Mesodermal cell (in vitro differentiated cells): ENCODE measurements around the gene RLF. TPM values are rescaled to one million over a fixed set of nuclear protein-coding genes. Genes with fewer than 3 reads are reported as not detected.

Experiments used
- H3K27ac ChIP-seq: 2 replicates; pipeline ENCODE4 v1.7.0; 2013; ENCODE audit warnings: mild to moderate bottlenecking, low read depth, low read length, moderate library complexity; ENCODE audit not compliant: severe bottlenecking
- H3K36me3 ChIP-seq: 2 replicates; pipeline ENCODE4 v1.7.1; 2013; ENCODE audit warnings: mild to moderate bottlenecking, low read length, moderate library complexity; ENCODE audit not compliant: control insufficient read depth, insufficient read depth
- H3K4me1 ChIP-seq: one replicate; pipeline ENCODE4 v1.7.1; 2013; ENCODE audit warnings: mild to moderate bottlenecking, low read length; ENCODE audit not compliant: insufficient read depth, control insufficient read depth, poor library complexity, severe bottlenecking
- H3K4me3 ChIP-seq: 2 replicates; pipeline ENCODE4 v1.7.0; 2013; ENCODE audit warnings: low read length, control low read depth, mild to moderate bottlenecking; ENCODE audit not compliant: insufficient read depth, poor library complexity, severe bottlenecking; ENCODE audit errors: extremely low read depth
- H3K9me3 ChIP-seq: 2 replicates; pipeline ENCODE4 v1.7.1; 2013; ENCODE audit warnings: mild to moderate bottlenecking, low read length, moderate library complexity; ENCODE audit not compliant: control insufficient read depth
- WGBS, 2 experiments: methylation state at CpG; one replicate each; pipeline ENCODE4 v1.1.5; 2013; ENCODE audit warnings: missing lambda C conversion rate in 2 of 2; ENCODE audit not compliant: insufficient coverage in 2 of 2; 5-methylcytosine and 5-hydroxymethylcytosine counted together
- polyA plus RNA-seq, 2 experiments: library from polyadenylated mRNA; stranded (reverse); fragments of 50-300 nt; gene quantifications; one replicate each; pipeline ENCODE4 v1.2.3, GENCODE V29; 2013

Gene RLF, protein sequence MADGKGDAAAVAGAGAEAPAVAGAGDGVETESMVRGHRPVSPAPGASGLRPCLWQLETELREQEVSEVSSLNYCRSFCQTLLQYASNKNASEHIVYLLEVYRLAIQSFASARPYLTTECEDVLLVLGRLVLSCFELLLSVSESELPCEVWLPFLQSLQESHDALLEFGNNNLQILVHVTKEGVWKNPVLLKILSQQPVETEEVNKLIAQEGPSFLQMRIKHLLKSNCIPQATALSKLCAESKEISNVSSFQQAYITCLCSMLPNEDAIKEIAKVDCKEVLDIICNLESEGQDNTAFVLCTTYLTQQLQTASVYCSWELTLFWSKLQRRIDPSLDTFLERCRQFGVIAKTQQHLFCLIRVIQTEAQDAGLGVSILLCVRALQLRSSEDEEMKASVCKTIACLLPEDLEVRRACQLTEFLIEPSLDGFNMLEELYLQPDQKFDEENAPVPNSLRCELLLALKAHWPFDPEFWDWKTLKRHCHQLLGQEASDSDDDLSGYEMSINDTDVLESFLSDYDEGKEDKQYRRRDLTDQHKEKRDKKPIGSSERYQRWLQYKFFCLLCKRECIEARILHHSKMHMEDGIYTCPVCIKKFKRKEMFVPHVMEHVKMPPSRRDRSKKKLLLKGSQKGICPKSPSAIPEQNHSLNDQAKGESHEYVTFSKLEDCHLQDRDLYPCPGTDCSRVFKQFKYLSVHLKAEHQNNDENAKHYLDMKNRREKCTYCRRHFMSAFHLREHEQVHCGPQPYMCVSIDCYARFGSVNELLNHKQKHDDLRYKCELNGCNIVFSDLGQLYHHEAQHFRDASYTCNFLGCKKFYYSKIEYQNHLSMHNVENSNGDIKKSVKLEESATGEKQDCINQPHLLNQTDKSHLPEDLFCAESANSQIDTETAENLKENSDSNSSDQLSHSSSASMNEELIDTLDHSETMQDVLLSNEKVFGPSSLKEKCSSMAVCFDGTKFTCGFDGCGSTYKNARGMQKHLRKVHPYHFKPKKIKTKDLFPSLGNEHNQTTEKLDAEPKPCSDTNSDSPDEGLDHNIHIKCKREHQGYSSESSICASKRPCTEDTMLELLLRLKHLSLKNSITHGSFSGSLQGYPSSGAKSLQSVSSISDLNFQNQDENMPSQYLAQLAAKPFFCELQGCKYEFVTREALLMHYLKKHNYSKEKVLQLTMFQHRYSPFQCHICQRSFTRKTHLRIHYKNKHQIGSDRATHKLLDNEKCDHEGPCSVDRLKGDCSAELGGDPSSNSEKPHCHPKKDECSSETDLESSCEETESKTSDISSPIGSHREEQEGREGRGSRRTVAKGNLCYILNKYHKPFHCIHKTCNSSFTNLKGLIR (N-terminal part only)
- polyA plus RNA-seq (2013, experiment 1 of 2), result 16.8 TPM
- 18.1 TPM for polyA plus RNA-seq (2013, experiment 2 of 2)

- Histone ChIP-seq H3K27ac (peak within 1 kb of the TSS; percentile 95), H3K4me3 (peak within 1 kb of the TSS; percentile 75), H3K36me3 (no peaks in the 10 kb centered on the region), H3K4me1 (peaks cover 7% of the 10 kb centered on the region), H3K9me3 (no peaks in the 10 kb centered on the region)
- WGBS, 2 experiments, result 0% methylated on average over 53 to 59 of the region's 62 CpGs
Observed at GRCh38 chr1:40161125-40161887, at the start of gene RLF. Gene RLF (plus strand): TSS chr1:40161387. CDS start chr1:40161400, 13 bp downstream.

DNA sequence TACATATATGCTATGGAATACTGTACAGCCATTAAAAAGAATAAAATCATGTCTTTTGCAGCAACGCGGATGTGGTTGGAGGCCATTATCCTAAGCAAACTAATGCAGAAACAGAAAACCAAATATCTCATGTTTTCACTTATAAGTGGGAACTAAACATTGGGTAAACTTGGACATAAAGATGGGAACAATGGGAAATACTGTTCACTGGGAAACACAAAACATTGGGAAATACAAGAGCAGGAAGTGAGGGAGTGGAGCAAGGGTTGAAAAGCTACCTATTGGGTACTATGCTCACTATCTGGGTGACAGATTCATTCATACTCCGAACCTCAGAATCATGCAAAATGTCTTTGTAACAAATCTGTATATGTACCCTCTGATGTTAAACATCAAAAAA is 46.8 kb upstream of the RLF start:
- Histone ChIP-seq H3K36me3 (no peaks in the 10 kb centered on the region), H3K27ac (no peak overlapping the region), H3K4me1 (no peaks in the 10 kb centered on the region), H3K4me3 (no peak overlapping the region), H3K9me3 (peaks cover 3% of the 10 kb centered on the region)
- 75% methylated on average over 1 of the region's 3 CpGs; no CpG with 5 or more reads in 1 of the 2 experiments for WGBS, 2 experiments

DNA sequence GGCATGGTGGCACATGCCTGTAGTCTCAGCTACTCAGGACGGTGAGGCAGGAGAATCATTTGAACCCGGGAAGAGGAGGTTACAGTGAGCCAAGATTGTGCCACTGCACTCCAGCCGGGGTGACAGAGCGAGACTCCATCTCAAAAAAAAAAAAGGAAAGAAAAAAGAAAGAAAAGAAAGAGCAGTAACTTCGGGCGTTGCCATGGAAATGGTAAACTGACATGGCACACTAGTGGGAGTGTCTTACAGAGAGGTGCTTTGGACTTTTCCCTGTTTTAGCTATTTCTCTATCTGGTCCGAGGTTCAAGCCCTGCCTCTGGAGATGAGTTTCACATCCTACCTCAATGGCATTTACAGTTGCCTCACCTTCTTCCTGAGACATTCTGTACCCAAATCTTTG is 41.1 kb upstream of the RLF start:
- 68 to 91% methylated on average over 6 to 7 of the region's 7 CpGs for WGBS, 2 experiments
- no peak overlapping the region for H3K27ac ChIP-seq
- H3K9me3 ChIP-seq, result no peaks in the 10 kb centered on the region
- H3K36me3 ChIP-seq, result no peaks in the 10 kb centered on the region
- H3K4me3 ChIP-seq, result no peak overlapping the region
- no peaks in the 10 kb centered on the region for H3K4me1 ChIP-seq

- no peaks in the 10 kb centered on the region for H3K36me3 ChIP-seq
- no peak overlapping the region for H3K27ac ChIP-seq
- no peaks in the 10 kb centered on the region for H3K4me1 ChIP-seq
Observed at GRCh38 chr1:40122855-40123254, 38.3 kb upstream of the RLF start.

DNA sequence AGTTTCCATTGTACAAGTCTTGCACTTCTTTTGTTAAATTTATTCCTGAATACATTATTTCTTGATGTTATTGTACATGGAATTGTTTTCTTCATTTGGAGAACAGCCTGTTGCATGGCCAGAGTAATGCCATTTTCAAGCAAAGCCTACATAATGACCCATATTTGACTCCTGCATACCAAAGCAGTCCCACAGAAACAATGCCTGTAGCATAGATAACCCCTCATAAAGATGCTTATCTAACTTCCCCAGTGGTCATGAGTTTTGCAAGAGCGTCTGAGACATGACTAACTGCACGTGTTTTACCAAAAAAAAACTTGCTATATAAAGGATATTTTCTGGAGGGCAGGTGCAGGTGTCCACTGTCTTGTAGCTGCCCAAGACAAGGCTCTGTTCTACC is 30.3 kb upstream of the RLF start:
- H3K9me3 ChIP-seq, result peaks cover 5% of the 10 kb centered on the region
- H3K36me3 ChIP-seq, result no peaks in the 10 kb centered on the region
- H3K27ac ChIP-seq, result no peak overlapping the region
- 100% methylated on average over 1 of the region's 2 CpGs; no CpG with 5 or more reads in 1 of the 2 experiments for WGBS, 2 experiments
- H3K4me1 ChIP-seq, result no peaks in the 10 kb centered on the region
- H3K4me3 ChIP-seq, result no peak overlapping the region

More at GRCh38 chr1:40122855-40123254, 38.3 kb upstream of the RLF start:
- Histone ChIP-seq H3K4me3 (no peak overlapping the region), H3K9me3 (no peaks in the 10 kb centered on the region)

DNA sequence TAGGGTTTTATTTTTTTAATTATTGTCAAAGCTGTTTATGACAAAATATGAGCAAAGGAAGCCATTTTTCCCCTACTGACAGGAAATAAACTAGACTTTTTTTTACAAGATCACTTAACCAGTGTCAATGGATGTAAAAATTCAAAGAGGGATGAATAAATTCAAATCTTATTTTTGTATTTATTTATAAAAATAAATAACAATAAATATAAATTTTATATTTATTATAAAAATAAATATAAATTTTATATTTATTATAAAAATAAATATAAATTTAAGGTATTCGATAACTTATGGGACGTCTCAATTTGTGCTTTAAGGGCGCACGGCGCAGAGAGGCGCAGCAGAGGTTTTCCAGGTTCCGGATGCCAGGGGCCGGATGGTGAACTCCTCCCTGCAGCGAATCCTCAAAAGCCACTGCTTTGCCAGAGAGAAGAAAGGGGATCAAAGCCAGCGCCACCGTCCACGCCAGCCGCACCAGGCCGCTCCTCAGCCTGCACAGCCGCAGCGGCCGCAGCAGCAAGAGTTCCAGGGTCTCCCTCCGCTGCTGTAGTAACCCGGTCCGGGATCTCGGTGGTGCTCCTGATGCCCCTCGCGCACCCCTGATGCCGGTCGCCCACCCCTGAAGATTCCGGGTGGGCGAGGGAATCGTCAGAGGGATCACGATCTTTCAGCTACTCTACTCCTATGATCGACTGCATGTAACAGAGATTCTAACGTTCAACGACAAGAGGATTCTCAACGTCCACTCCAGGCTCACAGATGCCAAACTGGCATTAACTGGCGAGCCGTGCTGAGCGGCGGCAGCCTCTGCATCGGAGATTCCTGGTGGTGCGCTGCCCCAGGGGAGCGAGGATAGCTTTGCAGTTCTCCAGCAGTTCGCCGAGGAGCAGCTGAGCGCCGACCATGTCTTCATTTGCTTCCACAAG is 28.5 kb upstream of the RLF start:
- H3K27ac ChIP-seq, result no peak overlapping the region
- H3K36me3 ChIP-seq, result no peaks in the 10 kb centered on the region
- WGBS, 2 experiments, result 94 to 95% methylated on average over 43 of the region's 44 CpGs
- H3K9me3 ChIP-seq, result peaks cover 5% of the 10 kb centered on the region
- H3K4me1 ChIP-seq, result no peaks in the 10 kb centered on the region
- H3K4me3 ChIP-seq, result no peak overlapping the region

- H3K36me3 ChIP-seq, result no peaks in the 10 kb centered on the region
- H3K4me1 ChIP-seq, result no peaks in the 10 kb centered on the region
- H3K27ac ChIP-seq, result no peak overlapping the region
- no peak overlapping the region for H3K4me3 ChIP-seq
- WGBS, 2 experiments, result 96 to 97% methylated on average over 9 to 11 of the region's 21 CpGs
- peaks cover 5% of the 10 kb centered on the region for H3K9me3 ChIP-seq
Observed at GRCh38 chr1:40133312-40133665, 27.9 kb upstream of the RLF start.

GRCh38 chr1:40133839-40134238 is 27.3 kb upstream of the RLF start:
- peaks cover 5% of the 10 kb centered on the region for H3K9me3 ChIP-seq
- WGBS, 2 experiments, result 83% methylated on average over 1 of the region's 2 CpGs; no CpG with 5 or more reads in 1 of the 2 experiments

GRCh38 chr1:40140211-40140973 is 20.8 kb upstream of the RLF start:
- Histone ChIP-seq H3K27ac (no peak overlapping the region), H3K4me1 (peaks cover 21% of the 10 kb centered on the region), H3K4me3 (no peak overlapping the region), H3K9me3 (no peaks in the 10 kb centered on the region), H3K36me3 (no peaks in the 10 kb centered on the region)
- 89 to 91% methylated on average over 2 to 4 of the region's 7 CpGs for WGBS, 2 experiments

More at GRCh38 chr1:40133839-40134238, 27.3 kb upstream of the RLF start:
- Histone ChIP-seq H3K4me1 (no peaks in the 10 kb centered on the region), H3K27ac (no peak overlapping the region), H3K4me3 (no peak overlapping the region), H3K36me3 (no peaks in the 10 kb centered on the region)
